Endodermal cell (in vitro differentiated cells): ENCODE results near the gene ARHGAP6. TPM values are rescaled to one million over a fixed set of nuclear protein-coding genes. Genes with fewer than 3 reads are reported as not detected.

Experiments
- DNase-seq: peaks from one replicate; pipeline ENCODE4 v3.0.0-alpha.2; 2017
- H3K27ac ChIP-seq: 2 replicates; pipeline ENCODE4 v1.5.1; 2013; ENCODE audit warnings: mild to moderate bottlenecking, low read depth, low read length, moderate library complexity
- H3K27me3 ChIP-seq: 2 replicates; pipeline ENCODE4 v1.6.1; 2013; ENCODE audit warnings: mild to moderate bottlenecking, low read length, moderate library complexity; ENCODE audit not compliant: insufficient read depth, control insufficient read depth, poor library complexity, severe bottlenecking
- H3K36me3 ChIP-seq: 2 replicates; pipeline ENCODE4 v1.7.0; 2013; ENCODE audit warnings: mild to moderate bottlenecking, low read length, moderate library complexity; ENCODE audit not compliant: control insufficient read depth, insufficient read depth
- H3K4me1 ChIP-seq: one replicate; pipeline ENCODE4 v1.7.0; 2013; ENCODE audit warnings: low read length; ENCODE audit not compliant: control insufficient read depth, insufficient read depth
- H3K4me3 ChIP-seq: 2 replicates; pipeline ENCODE4 v1.5.1; 2013; ENCODE audit warnings: mild to moderate bottlenecking, low read length, moderate library complexity
- H3K9ac ChIP-seq: 2 replicates; pipeline ENCODE4 v1.6.1; 2013; ENCODE audit warnings: mild to moderate bottlenecking, low read length, moderate library complexity; ENCODE audit not compliant: poor library complexity, severe bottlenecking; ENCODE audit errors: extremely low read depth
- H3K9me3 ChIP-seq: 2 replicates; pipeline ENCODE4 v1.6.1; 2013; ENCODE audit warnings: mild to moderate bottlenecking, low read length, moderate library complexity; ENCODE audit not compliant: control insufficient read depth
- H3K27ac Mint-ChIP-seq: 2 replicates; pipeline ENCODE4 v1.8.0; 2020; ENCODE audit warnings: mixed read lengths
- H3K27me3 Mint-ChIP-seq: 2 replicates; pipeline ENCODE4 v1.8.0; 2021; ENCODE audit warnings: mild to moderate bottlenecking, mixed read lengths; ENCODE audit not compliant: insufficient read depth
- H3K36me3 Mint-ChIP-seq: 2 replicates; pipeline ENCODE4 v1.8.0; 2020; ENCODE audit warnings: low read depth, mixed read lengths
- H3K4me1 Mint-ChIP-seq: 2 replicates; pipeline ENCODE4 v1.8.0; 2020; ENCODE audit warnings: mixed read lengths
- H3K4me3 Mint-ChIP-seq: 2 replicates; pipeline ENCODE4 v1.8.0; 2020; ENCODE audit warnings: mild to moderate bottlenecking, moderate library complexity, mixed read lengths
- H3K9me3 Mint-ChIP-seq: 2 replicates; pipeline ENCODE4 v1.8.0; 2020; ENCODE audit warnings: mild to moderate bottlenecking, mixed read lengths
- whole genome bisulfite sequencing, 2 experiments: methylation state at CpG; one replicate each; pipeline versions ENCODE4 v1.1.5 to v1.1.7; 2013; ENCODE audit warnings: missing lambda C conversion rate in 2 of 2, mixed read lengths in 1 of 2; ENCODE audit not compliant: insufficient coverage in 1 of 2, insufficient read length in 1 of 2; 5-methylcytosine and 5-hydroxymethylcytosine counted together
- total RNA-seq, 2 donors: library from RNA; stranded (reverse); fragmentation: NEBNext Ultra II Directional in 1 of 2; extraction: Animal tissue kit (Norgen Biotek cat#: 25700) in 1 of 2; gene quantifications; 2 replicates in 1 of 2; 3 replicates in 1 of 2; pipeline ENCODE4 v1.2.1, GENCODE V29; 2021
- TF ChIP-seq, protein P1 (sequence below): fragments of 200-600 bp; sonication (generic); conservative IDR thresholded peaks from 2 replicates; pipeline ENCODE4 v1.5.0; 2021; ENCODE audit warnings: antibody characterized with exemption, mild to moderate bottlenecking

Gene ARHGAP6
- total RNA-seq, 2 donors from 2014 or later: 0.48 to 0.73 TPM

GRCh38 chrX:11555759-11556158 lies 110.0 kb downstream of the ARHGAP6 start:
- no peaks in the 10 kb centered on the region for H3K36me3 ChIP-seq
- no peak for DNase-seq
- no peaks in the 10 kb centered on the region for H3K36me3 Mint-ChIP-seq
- H3K27me3 ChIP-seq: no peaks in the 10 kb centered on the region
- H3K4me3 Mint-ChIP-seq: no peak overlapping the region
- no peak overlapping the region for H3K4me3 ChIP-seq
- no peak overlapping the region for H3K9ac ChIP-seq
- H3K27ac Mint-ChIP-seq: no peak overlapping the region
- TF ChIP-seq, protein P1, sequence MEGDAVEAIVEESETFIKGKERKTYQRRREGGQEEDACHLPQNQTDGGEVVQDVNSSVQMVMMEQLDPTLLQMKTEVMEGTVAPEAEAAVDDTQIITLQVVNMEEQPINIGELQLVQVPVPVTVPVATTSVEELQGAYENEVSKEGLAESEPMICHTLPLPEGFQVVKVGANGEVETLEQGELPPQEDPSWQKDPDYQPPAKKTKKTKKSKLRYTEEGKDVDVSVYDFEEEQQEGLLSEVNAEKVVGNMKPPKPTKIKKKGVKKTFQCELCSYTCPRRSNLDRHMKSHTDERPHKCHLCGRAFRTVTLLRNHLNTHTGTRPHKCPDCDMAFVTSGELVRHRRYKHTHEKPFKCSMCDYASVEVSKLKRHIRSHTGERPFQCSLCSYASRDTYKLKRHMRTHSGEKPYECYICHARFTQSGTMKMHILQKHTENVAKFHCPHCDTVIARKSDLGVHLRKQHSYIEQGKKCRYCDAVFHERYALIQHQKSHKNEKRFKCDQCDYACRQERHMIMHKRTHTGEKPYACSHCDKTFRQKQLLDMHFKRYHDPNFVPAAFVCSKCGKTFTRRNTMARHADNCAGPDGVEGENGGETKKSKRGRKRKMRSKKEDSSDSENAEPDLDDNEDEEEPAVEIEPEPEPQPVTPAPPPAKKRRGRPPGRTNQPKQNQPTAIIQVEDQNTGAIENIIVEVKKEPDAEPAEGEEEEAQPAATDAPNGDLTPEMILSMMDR: no peak
- WGBS, 2 experiments: 96 to 100% methylated on average over 3 to 4 of the region's 5 CpGs
- no peaks in the 10 kb centered on the region for H3K9me3 ChIP-seq
- peaks cover 43% of the 10 kb centered on the region for H3K9me3 Mint-ChIP-seq
- peaks cover 4% of the 10 kb centered on the region for H3K27me3 Mint-ChIP-seq
- H3K4me1 Mint-ChIP-seq: no peaks in the 10 kb centered on the region
- H3K4me1 ChIP-seq: no peaks in the 10 kb centered on the region
- H3K27ac ChIP-seq: no peak overlapping the region

GRCh38 chrX:11553594-11553993 lies 112.1 kb downstream of the ARHGAP6 start:
- H3K9me3 Mint-ChIP-seq: peaks cover 44% of the 10 kb centered on the region
- Histone ChIP-seq H3K4me3 (no peak overlapping the region), H3K4me1 (no peaks in the 10 kb centered on the region), H3K27ac (no peak overlapping the region), H3K36me3 (no peaks in the 10 kb centered on the region), H3K27me3 (no peaks in the 10 kb centered on the region), H3K9me3 (no peaks in the 10 kb centered on the region), H3K9ac (no peak overlapping the region)
- H3K4me1 Mint-ChIP-seq: no peaks in the 10 kb centered on the region
- H3K36me3 Mint-ChIP-seq: no peaks in the 10 kb centered on the region
- no CpG with 5 or more reads among the region's 1 CpG for WGBS, 2 experiments
- TF ChIP-seq, protein P1: no peak
- H3K27ac Mint-ChIP-seq: no peak overlapping the region
- H3K4me3 Mint-ChIP-seq: no peak overlapping the region
- no peak for DNase-seq
- peaks cover 4% of the 10 kb centered on the region for H3K27me3 Mint-ChIP-seq

GRCh38 chrX:11551151-11551550 lies 114.6 kb downstream of the ARHGAP6 start:
- Mint-ChIP-seq H3K27me3 (no peaks in the 10 kb centered on the region), H3K4me3 (no peak overlapping the region), H3K4me1 (no peaks in the 10 kb centered on the region), H3K36me3 (no peaks in the 10 kb centered on the region), H3K27ac (no peak overlapping the region), H3K9me3 (peaks cover 41% of the 10 kb centered on the region)
- TF ChIP-seq, protein P1: no peak
- 100% methylated on average over 1 of the region's 1 CpG; no CpG with 5 or more reads in 1 of the 2 experiments for WGBS, 2 experiments
- H3K9ac ChIP-seq: no peak overlapping the region
- H3K4me3 ChIP-seq: no peak overlapping the region
- H3K27me3 ChIP-seq: no peaks in the 10 kb centered on the region
- H3K9me3 ChIP-seq: no peaks in the 10 kb centered on the region
- no peaks in the 10 kb centered on the region for H3K4me1 ChIP-seq
- H3K27ac ChIP-seq: no peak overlapping the region
- H3K36me3 ChIP-seq: no peaks in the 10 kb centered on the region
- no peak for DNase-seq
